Hepatocyte (in vitro differentiated cells): Measurements from ENCODE around the gene KLHL7. TPM values are rescaled to one million over a fixed set of nuclear protein-coding genes. Genes with fewer than 3 reads are reported as not detected.
"Not testable (repeated sequence)": the region's sequence is repeated elsewhere in the genome, so short reads cannot be mapped to it uniquely, and the experiment has no call there.

ENCODE experiments used
- DNase-seq: peaks from one replicate; pipeline ENCODE4 v3.0.0-alpha.2; 2016; ENCODE audit warnings: low spot score
- H2AFZ ChIP-seq: fragments of 200-600 bp; sonication (generic); 2 replicates; pipeline ENCODE4 v1.6.0; 2016; ENCODE audit warnings: antibody characterized with exemption, mild to moderate bottlenecking
- H3K27ac ChIP-seq: fragments of 200-600 bp; sonication (generic); 2 replicates; pipeline ENCODE4 v1.5.1; 2016; ENCODE audit warnings: mild to moderate bottlenecking
- H3K27me3 ChIP-seq: fragments of 200-600 bp; sonication (generic); 2 replicates; pipeline ENCODE4 v1.6.1; 2016
- H3K36me3 ChIP-seq: fragments of 200-600 bp; sonication (generic); replicated peaks from 2 replicates; pipeline ENCODE4 v1.5.1; 2016; ENCODE audit warnings: low read depth; ENCODE audit not compliant: insufficient read depth
- H3K4me1 ChIP-seq: fragments of 200-600 bp; sonication (generic); 2 replicates; pipeline ENCODE4 v1.5.1; 2016; ENCODE audit warnings: mild to moderate bottlenecking, moderate library complexity; ENCODE audit not compliant: insufficient read depth
- H3K4me2 ChIP-seq: fragments of 200-600 bp; sonication (generic); 2 replicates; pipeline ENCODE4 v1.6.0; 2016
- H3K4me3 ChIP-seq: fragments of 200-600 bp; sonication (generic); 2 replicates; pipeline ENCODE4 v1.5.1; 2016; ENCODE audit warnings: mild to moderate bottlenecking
- H3K79me2 ChIP-seq: fragments of 200-600 bp; sonication (generic); 2 replicates; pipeline ENCODE4 v1.6.0; 2017; ENCODE audit warnings: mild to moderate bottlenecking
- H3K9me2 ChIP-seq: fragments of 200-600 bp; sonication (generic); replicated peaks from 2 replicates; pipeline ENCODE4 v1.6.0; 2017; ENCODE audit warnings: mild to moderate bottlenecking; ENCODE audit not compliant: insufficient read depth
- H3K9me3 ChIP-seq: fragments of 200-600 bp; sonication (generic); 2 replicates; pipeline ENCODE4 v1.5.1; 2016; ENCODE audit warnings: low read depth, mild to moderate bottlenecking
- H4K20me1 ChIP-seq: fragments of 200-600 bp; sonication (generic); 2 replicates; pipeline ENCODE4 v1.6.0; 2016; ENCODE audit warnings: mild to moderate bottlenecking; ENCODE audit not compliant: insufficient read depth, poor library complexity, severe bottlenecking
- CTCF ChIP-seq: fragments of 200-600 bp; sonication (generic); IDR thresholded peaks from 2 replicates; pipeline ENCODE4 v1.5.1; 2016; ENCODE audit warnings: antibody characterized with exemption, mild to moderate bottlenecking; ENCODE audit not compliant: poor library complexity
- EZH2 ChIP-seq: fragments of 200-600 bp; sonication (generic); IDR thresholded peaks from 2 replicates; pipeline ENCODE4 v1.6.1; 2016; ENCODE audit warnings: antibody characterized with exemption, mild to moderate bottlenecking, borderline replicate concordance
- EZH2phosphoT487 ChIP-seq: fragments of 200-600 bp; sonication (generic); IDR thresholded peaks from one replicate; pipeline ENCODE4 v1.6.1; 2018; ENCODE audit warnings: antibody characterized with exemption, mild to moderate bottlenecking, low read depth, moderate library complexity; ENCODE audit not compliant: unreplicated experiment, severe bottlenecking
- WGBS: methylation state at CpG from one replicate; pipeline ENCODE4 v1.1.6; 2016; ENCODE audit warnings: low lambda C conversion rate; ENCODE audit errors: missing lambda C conversion rate; 5-methylcytosine and 5-hydroxymethylcytosine counted together
- polyA plus RNA-seq: library from polyadenylated mRNA; unstranded; fragments of >200 nt; fragmentation: Nextera tagmentation; extraction: Ambion mirVana; gene quantifications from 2 replicates; pipeline ENCODE4 v1.2.1, GENCODE V29; 2016
- total RNA-seq: library from RNA; depleted of rRNA; stranded (reverse); fragments of >200 nt; gene quantifications from 2 replicates; pipeline ENCODE4 v1.2.3, GENCODE V29; 2014

The KLHL7 gene
- total and polyA plus RNA-seq, 2 experiments from 2014 or later, result 30.7 to 39.4 TPM

DNA sequence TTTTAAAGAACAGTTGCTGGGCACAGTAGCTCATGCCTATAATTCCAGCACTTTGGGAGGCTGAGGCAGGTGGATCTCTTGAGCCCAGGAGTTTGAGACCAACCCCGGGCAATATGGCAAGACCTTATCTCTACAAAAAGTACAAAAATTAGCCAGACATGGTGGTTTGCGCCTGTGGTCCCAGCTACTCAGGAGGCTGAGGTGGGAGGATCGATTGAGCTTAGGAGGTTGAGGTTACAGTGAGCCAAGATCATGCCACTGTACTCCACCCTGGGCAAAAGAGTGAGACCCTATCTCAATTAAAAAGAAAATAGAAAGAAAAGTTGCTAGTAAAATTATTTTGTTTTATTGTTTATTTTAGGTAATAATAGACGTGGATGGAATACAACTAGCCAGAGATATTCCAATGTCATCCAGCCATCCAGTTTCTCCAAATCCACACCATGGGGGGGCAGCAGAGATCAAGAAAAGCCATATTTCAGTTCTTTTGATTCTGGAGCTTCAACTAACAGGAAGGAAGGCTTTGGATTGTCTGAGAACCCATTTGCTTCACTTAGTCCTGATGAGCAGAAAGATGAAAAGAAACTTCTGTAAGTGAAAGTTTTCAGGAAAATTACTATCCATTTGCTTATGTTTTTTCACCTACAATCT is 79.2 kb downstream of the KLHL7 start:
- Histone ChIP-seq H3K4me3 (no peak overlapping the region), H3K27ac (no peak overlapping the region), H3K9me2 (no peaks in the 10 kb centered on the region), H3K27me3 (no peaks in the 10 kb centered on the region), H3K36me3 (no peaks in the 10 kb centered on the region), H2AFZ (no peak overlapping the region), H3K4me1 (peaks cover 9% of the 10 kb centered on the region), H3K9me3 (no peaks in the 10 kb centered on the region), H3K4me2 (no peak overlapping the region), H4K20me1 (no peaks in the 10 kb centered on the region), H3K79me2 (peaks cover 47% of the 10 kb centered on the region)
- TF ChIP-seq EZH2 (no peak), CTCF (peak; percentile 52)
- DNase-seq, result peak; percentile 56
- 88% methylated on average over 4 of the region's 4 CpGs for WGBS

GRCh38 chr7:23185980-23186379 is 80.4 kb downstream of the KLHL7 start:
- TF ChIP-seq CTCF (no peak), EZH2phosphoT487 (no peak), EZH2 (no peak)
- Histone ChIP-seq H3K9me3 (no peaks in the 10 kb centered on the region), H3K4me3 (no peak overlapping the region), H3K36me3 (no peaks in the 10 kb centered on the region), H4K20me1 (peaks cover 7% of the 10 kb centered on the region), H3K27ac (no peak overlapping the region), H3K4me2 (no peak overlapping the region), H3K9me2 (no peaks in the 10 kb centered on the region), H3K4me1 (peaks cover 9% of the 10 kb centered on the region), H3K79me2 (peaks cover 47% of the 10 kb centered on the region), H3K27me3 (no peaks in the 10 kb centered on the region), H2AFZ (no peak overlapping the region)
- 84% methylated on average over 1 of the region's 1 CpG for WGBS
- no peak for DNase-seq

DNA sequence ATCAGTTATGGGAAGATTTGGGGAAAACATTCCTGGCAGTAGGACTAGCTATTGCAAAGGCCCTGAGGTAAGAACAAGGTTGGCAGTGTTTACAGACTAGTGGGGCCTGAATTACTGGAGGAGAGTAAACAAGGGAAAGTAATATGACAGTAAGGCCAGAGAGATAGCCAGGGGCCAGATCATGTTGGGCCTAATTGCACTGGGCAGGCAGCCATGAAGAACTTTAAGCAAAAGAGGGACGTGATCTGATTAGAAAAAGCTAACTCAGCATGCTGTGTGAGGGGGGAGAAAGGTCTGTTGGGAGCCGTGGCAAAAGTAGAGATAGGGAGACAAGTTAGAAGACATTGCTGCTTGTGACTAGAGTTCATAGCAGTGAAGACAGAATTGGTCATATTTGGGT is 85.4 kb downstream of the KLHL7 start:
- Histone ChIP-seq H4K20me1 (peaks cover 7% of the 10 kb centered on the region), H3K79me2 (peaks cover 17% of the 10 kb centered on the region), H3K27ac (no peak overlapping the region), H3K27me3 (no peaks in the 10 kb centered on the region), H3K9me2 (no peaks in the 10 kb centered on the region), H3K4me3 (no peak overlapping the region), H3K4me2 (no peak overlapping the region), H3K9me3 (no peaks in the 10 kb centered on the region), H3K36me3 (no peaks in the 10 kb centered on the region), H2AFZ (no peak overlapping the region), H3K4me1 (no peaks in the 10 kb centered on the region)
- no peak for TF ChIP-seq EZH2
- TF ChIP-seq EZH2phosphoT487, result no peak
- no peak for TF ChIP-seq CTCF
- DNase-seq, result peak; percentile 15
- WGBS, result 30% methylated on average over 2 of the region's 2 CpGs

GRCh38 chr7:23193650-23194227 is 88.2 kb downstream of the KLHL7 start:
- not testable (repeated sequence) for H3K79me2 ChIP-seq, H3K27ac ChIP-seq, H2AFZ ChIP-seq, H3K36me3 ChIP-seq, H4K20me1 ChIP-seq, H3K27me3 ChIP-seq, H3K4me1 ChIP-seq, H3K9me3 ChIP-seq, H3K9me2 ChIP-seq, H3K4me3 ChIP-seq, H3K4me2 ChIP-seq, DNase-seq
- 99% methylated on average over 20 of the region's 27 CpGs for WGBS
